NCI-H2107 treated with DMSO at 0.1 percent for 48 hours (cell line): ENCODE measurements around the gene KAT7.

Experiments used
- DNase-seq: peaks from one replicate; lab custom pipeline; 2025; ENCODE audit not compliant: unreplicated experiment; lab: John Stamatoyannopoulos, UW

The KAT7 gene

GRCh38 chr17:49760296-49760695 lies 28.2 kb upstream of the KAT7 start:
- no peak for DNase-seq

- DNase-seq, result no peak
Measured at GRCh38 chr17:49760932-49761558, 27.4 kb upstream of the KAT7 start.

GRCh38 chr17:49762151-49762941 lies 26.1 kb upstream of the KAT7 start:
- DNase-seq, result no peak

GRCh38 chr17:49763735-49764558 lies 24.5 kb upstream of the KAT7 start, which contains the start of gene FAM117A:
Gene FAM117A (minus strand): TSS chr17:49764131. CDS start chr17:49764087, 44 bp downstream.
- DNase-seq, result peak; percentile 98

GRCh38 chr17:49764559-49765180 lies 23.8 kb upstream of the KAT7 start:
- DNase-seq, result no peak

GRCh38 chr17:49766918-49767530 lies 21.5 kb upstream of the KAT7 start:
- DNase-seq, result no peak

- no peak for DNase-seq
Measured at GRCh38 chr17:49775546-49776260, 12.8 kb upstream of the KAT7 start.

GRCh38 chr17:49776551-49777300 lies 11.8 kb upstream of the KAT7 start:
- no peak for DNase-seq

- no peak for DNase-seq
Measured at GRCh38 chr17:49777563-49777962, 10.9 kb upstream of the KAT7 start.

GRCh38 chr17:49779156-49779738 lies 9.2 kb upstream of the KAT7 start:
- DNase-seq, result no peak

GRCh38 chr17:49779739-49780231 lies 8.7 kb upstream of the KAT7 start:
- DNase-seq, result peak; percentile 9

GRCh38 chr17:49783071-49783715 lies 5.3 kb upstream of the KAT7 start:
- no peak for DNase-seq

- DNase-seq, result no peak
Measured at GRCh38 chr17:49783791-49784190, 4.7 kb upstream of the KAT7 start.

- no peak for DNase-seq
Measured at GRCh38 chr17:49784636-49785035, 3.8 kb upstream of the KAT7 start.

- DNase-seq, result no peak
Measured at GRCh38 chr17:49787884-49788477, 500 bp upstream of the KAT7 start.

GRCh38 chr17:49789243-49789578 lies 730 bp downstream of the KAT7 start:
- DNase-seq, result no peak

GRCh38 chr17:49793309-49793708 lies 4.8 kb downstream of the KAT7 start:
- no peak for DNase-seq

- DNase-seq, result no peak
Measured at GRCh38 chr17:49795372-49795771, 6.9 kb downstream of the KAT7 start.
